HCT116 (cell line): Measurements from ENCODE around the gene TGM6. TPM values are rescaled to one million over a fixed set of nuclear protein-coding genes. Genes with fewer than 3 reads are reported as not detected.

Source experiments
- ATAC-seq: fragments of 200-7000 bp; cut with Tn5 transposase; 2 replicates; pipeline ENCODE4 v1.9.1; 2020; ENCODE audit warnings: mild to moderate bottlenecking, moderate library complexity
- Bru-seq: library from RNA; stranded (reverse); fragments of 400-500 nt; gene quantifications from one replicate; lab custom pipeline; 2021; lab: Mats Ljungman, UMichigan
- BruChase-seq, 2 experiments: library from RNA; stranded (reverse); fragments of 400-500 nt; gene quantifications; one replicate each; lab custom pipeline; 2021; lab: Mats Ljungman, UMichigan
- BruUV-seq: library from RNA; stranded (reverse); fragments of 400-500 nt; replicated peaks from 2 replicates; lab custom pipeline; 2021; lab: Mats Ljungman, UMichigan
- CTCF ChIA-PET: fragments of 300-600 bp; sonication (Branson Sonifier 250); formaldehyde crosslinking; loops from one replicate; lab custom pipeline; 2021; ENCODE audit warnings: antibody characterized with exemption; lab: Charles Lee
- POLR2A ChIA-PET: fragments of 300-600, 350-600 bp; sonication (Branson Sonifier 250); formaldehyde crosslinking; loops from one replicate; lab custom pipeline; 2021; ENCODE audit warnings: antibody characterized with exemption; lab: Charles Lee
- RAD21 ChIA-PET, 2 experiments: fragments of 300-600 bp; sonication (Branson Sonifier 250); formaldehyde crosslinking; loops; one replicate each; lab custom pipeline; 2023; ENCODE audit warnings: low total read pairs in 2 of 2; ENCODE audit not compliant: uncharacterized antibody in 2 of 2, unreplicated experiment in 2 of 2, low non-redundant PET in 1 of 2; lab: Charles Lee
- DNase-seq: peaks from one replicate; pipeline ENCODE4 v3.0.0-alpha.2; 2010; ENCODE audit warnings: low read depth, low spot score
- H2AFZ ChIP-seq: fragments of 200-600 bp; shearing (Covaris generic), sonication (generic); 2 replicates; pipeline ENCODE4 v1.6.1; 2017; ENCODE audit warnings: low read depth, mixed run types, mixed read lengths, antibody characterized with exemption, low read length; ENCODE audit not compliant: poor library complexity, severe bottlenecking
- H3K27ac ChIP-seq: 2 replicates; pipeline ENCODE4 v1.5.1; 2012; ENCODE audit warnings: low read depth, low read length
- H3K27me3 ChIP-seq: fragments of 200-600 bp; sonication (generic); 2 replicates; pipeline ENCODE4 v1.6.1; 2016; ENCODE audit warnings: mixed run types, low read length, mixed read lengths; ENCODE audit not compliant: insufficient read depth
- H3K36me3 ChIP-seq, 2 experiments: fragments of 200-500 bp in 1 of 2; fragments of 200-600 bp in 1 of 2; sonication (Bioruptor generic) in 1 of 2; sonication (generic) in 1 of 2; 2 replicates each; pipeline versions ENCODE4 v1.5.1 to v1.6.1; 2014 to 2016; ENCODE audit warnings: low read length in 2 of 2, inconsistent platforms in 1 of 2, mixed read lengths in 1 of 2, mixed run types in 1 of 2; ENCODE audit not compliant: insufficient read depth in 2 of 2, control insufficient read depth in 1 of 2
- H3K4me1 ChIP-seq, 2 experiments: fragments of 200-600 bp in 1 of 2; sonication (generic) in 1 of 2; 2 replicates each; pipeline versions ENCODE4 v1.5.1 to v1.6.1; 2012 to 2017; ENCODE audit warnings: low read length in 2 of 2, inconsistent platforms in 1 of 2, mild to moderate bottlenecking in 1 of 2, mixed read lengths in 1 of 2, mixed run types in 1 of 2, moderate library complexity in 1 of 2; ENCODE audit not compliant: insufficient read depth in 2 of 2, control insufficient read depth in 1 of 2
- H3K4me2 ChIP-seq: fragments of 200-600 bp; sonication (generic); 2 replicates; pipeline ENCODE4 v1.6.1; 2017; ENCODE audit warnings: mixed run types, low read length, mixed read lengths
- H3K4me3 ChIP-seq, 2 experiments: fragments of 200-600 bp in 1 of 2; sonication (generic) in 1 of 2; replicated peaks in 1 of 2; 2 replicates each; pipeline ENCODE4 v1.5.1; 2011 to 2016; ENCODE audit warnings: low read length in 2 of 2, control low read depth in 1 of 2, low read depth in 1 of 2, mild to moderate bottlenecking in 1 of 2, mixed read lengths in 1 of 2, mixed run types in 1 of 2
- H3K79me2 ChIP-seq: fragments of 200-600 bp; sonication (generic); 2 replicates; pipeline ENCODE4 v1.6.1; 2017; ENCODE audit warnings: mild to moderate bottlenecking, mixed run types, low read length, moderate library complexity, mixed read lengths; ENCODE audit not compliant: insufficient read depth
- H3K9ac ChIP-seq: fragments of 200-600 bp; sonication (generic); 2 replicates; pipeline ENCODE4 v1.6.1; 2016; ENCODE audit warnings: low read length, mixed read lengths
- H3K9me2 ChIP-seq: fragments of 200-600 bp; sonication (generic), shearing (Covaris generic); 2 replicates; pipeline ENCODE4 v1.6.1; 2017; ENCODE audit warnings: mixed run types, mild to moderate bottlenecking, moderate library complexity; ENCODE audit not compliant: insufficient read depth
- H3K9me3 ChIP-seq, 2 experiments: fragments of 200-500 bp in 1 of 2; fragments of 200-600 bp in 1 of 2; sonication (Bioruptor generic) in 1 of 2; sonication (generic) in 1 of 2; 2 replicates each; pipeline ENCODE4 v1.6.1; 2014 to 2017; ENCODE audit warnings: low read length in 2 of 2, mixed read lengths in 2 of 2, inconsistent platforms in 1 of 2, low read depth in 1 of 2, mild to moderate bottlenecking in 1 of 2, mixed run types in 1 of 2, moderate library complexity in 1 of 2; ENCODE audit not compliant: control insufficient read depth in 1 of 2, insufficient read depth in 1 of 2
- H4K20me1 ChIP-seq: fragments of 200-600 bp; sonication (generic), shearing (Covaris generic); 2 replicates; pipeline ENCODE4 v1.6.1; 2017; ENCODE audit warnings: mixed run types, mild to moderate bottlenecking, moderate library complexity; ENCODE audit not compliant: insufficient read depth
- CTCF ChIP-seq, 3 experiments: fragments of 200-600 bp in 1 of 3; sonication (generic) in 1 of 3; IDR thresholded peaks in 2 of 3; conservative IDR thresholded peaks in 1 of 3; 2 replicates each; pipeline ENCODE4 v1.5.1; 2012 to 2017; ENCODE audit warnings: low read depth in 2 of 3, low read length in 2 of 3, antibody characterized with exemption in 1 of 3, borderline replicate concordance in 1 of 3, control low read depth in 1 of 3, mild to moderate bottlenecking in 1 of 3, mixed read lengths in 1 of 3, mixed run types in 1 of 3, moderate library complexity in 1 of 3; ENCODE audit not compliant: insufficient read depth in 1 of 3
- EZH2 ChIP-seq: fragments of 200-600 bp; sonication (generic); IDR thresholded peaks from 2 replicates; pipeline ENCODE4 v1.6.1; 2017; ENCODE audit warnings: antibody characterized with exemption, mixed run types
- EZH2phosphoT487 ChIP-seq: fragments of 200-600 bp; IDR thresholded peaks from 2 replicates; pipeline ENCODE4 v1.6.1; 2018; ENCODE audit warnings: antibody characterized with exemption, borderline replicate concordance
- FOSL1 ChIP-seq: IDR thresholded peaks from 2 replicates; pipeline ENCODE4 v1.6.1; 2012; ENCODE audit warnings: low read depth
- MAX ChIP-seq: IDR thresholded peaks from 2 replicates; pipeline ENCODE4 v1.6.1; 2012
- POLR2A ChIP-seq: IDR thresholded peaks from 2 replicates; pipeline ENCODE4 v1.7.0; 2011; ENCODE audit warnings: borderline replicate concordance; ENCODE audit not compliant: insufficient read depth, insufficient read length; ENCODE audit errors: extremely low read depth
- POLR2AphosphoS5 ChIP-seq: IDR thresholded peaks from 2 replicates; pipeline ENCODE4 v1.6.1; 2011; ENCODE audit warnings: mild to moderate bottlenecking, low read depth, low read length, moderate library complexity
- SIN3A ChIP-seq: IDR thresholded peaks from 2 replicates; pipeline ENCODE4 v1.6.1; 2012; ENCODE audit warnings: low read depth
- SP1 ChIP-seq: IDR thresholded peaks from 2 replicates; pipeline ENCODE4 v1.6.1; 2012; ENCODE audit warnings: low read depth
- SRF ChIP-seq: IDR thresholded peaks from 2 replicates; pipeline ENCODE4 v1.6.1; 2012; ENCODE audit warnings: low read depth
- YY1 ChIP-seq: IDR thresholded peaks from 2 replicates; pipeline ENCODE4 v1.6.1; 2011; ENCODE audit warnings: low read length, low read depth, moderate library complexity, mild to moderate bottlenecking; ENCODE audit not compliant: insufficient replicate concordance; ENCODE audit errors: extremely low read depth
- ZBTB33 ChIP-seq: IDR thresholded peaks from 2 replicates; pipeline ENCODE4 v1.6.1; 2011; ENCODE audit warnings: mild to moderate bottlenecking, low read length, moderate library complexity; ENCODE audit not compliant: insufficient replicate concordance; ENCODE audit errors: extremely low read depth
- ZFX ChIP-seq: fragments of 450-650 bp; IDR thresholded peaks from 2 replicates; pipeline ENCODE4 v1.6.1; 2017
- intact Hi-C: fragments of 100-400 bp; cut with micrococcal nuclease; formaldehyde crosslinking; loops from 2 replicates; pipeline ENCODE4 v1.10.0; 2022
- long read RNA-seq: library from polyadenylated mRNA; unstranded; transcript quantifications from one replicate; pipeline ENCODE4 v2.0.0, GENCODE V29; 2021; ENCODE audit not compliant: unreplicated experiment
- polyA plus RNA-seq: library from polyadenylated mRNA; unstranded; fragments of >200 nt; gene quantifications from 2 replicates; pipeline ENCODE4 v1.2.1, GENCODE V29; 2012; ENCODE audit warnings: missing spikeins
- total RNA-seq: library from RNA; stranded (reverse); gene quantifications from one replicate; pipeline ENCODE4 v1.2.1, GENCODE V29; 2021; ENCODE audit not compliant: unreplicated experiment
- TF ChIP-seq, protein P1 (sequence below): IDR thresholded peaks from 2 replicates; pipeline ENCODE4 v1.6.1; 2012

TGM6 gene
- total RNA-seq: not detected
- polyA plus RNA-seq: not detected in 2 replicates
- Bru-seq, nascent RNA: percentile 2 among the genes with signal in this experiment
- not detected for BruChase-seq, experiment 1, labeled RNA remaining after a 6-hour chase
- not detected for BruChase-seq, experiment 2, labeled RNA remaining after a 2-hour chase
- long read RNA-seq: 0 reads

- Histone ChIP-seq H4K20me1 (no peaks in the 10 kb centered on the region; the same call in 1 of the 2 replicates), H3K9ac (no peak within 1 kb of the TSS), H3K27me3 (no peaks in the 10 kb centered on the region), H3K9me3 (no peaks in the 10 kb centered on the region), H3K9me2 (no peaks in the 10 kb centered on the region), H3K4me1 (no peaks in the 10 kb centered on the region), H3K4me3 (no peak within 1 kb of the TSS), H3K4me2 (no peak within 1 kb of the TSS), H2AFZ (no peak within 1 kb of the TSS), H3K36me3 (no peaks in the 10 kb centered on the region), H3K79me2 (no peaks in the 10 kb centered on the region), H3K27ac (no peak within 1 kb of the TSS)
- TF ChIP-seq ZFX (no peak), FOSL1 (no peak), POLR2A (no peak), SIN3A (no peak)
- TF ChIP-seq, protein P1, sequence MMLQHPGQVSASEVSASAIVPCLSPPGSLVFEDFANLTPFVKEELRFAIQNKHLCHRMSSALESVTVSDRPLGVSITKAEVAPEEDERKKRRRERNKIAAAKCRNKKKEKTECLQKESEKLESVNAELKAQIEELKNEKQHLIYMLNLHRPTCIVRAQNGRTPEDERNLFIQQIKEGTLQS: no peak
- RAD21 ChIA-PET: no interaction called here
- CTCF ChIA-PET: no interaction called here
- intact Hi-C loops: no loop called here
- no TSS peak for BruUV-seq
- DNase-seq: no peak
- POLR2A ChIA-PET: no interaction called here
- no peak for ATAC-seq
These were observed at the start of gene TGM6 for GRCh38 chr20:2380601-2381000. TSS of gene TGM6 (plus strand) at chr20:2380901. CDS start at chr20:2380969, 68 bp downstream.

DNA sequence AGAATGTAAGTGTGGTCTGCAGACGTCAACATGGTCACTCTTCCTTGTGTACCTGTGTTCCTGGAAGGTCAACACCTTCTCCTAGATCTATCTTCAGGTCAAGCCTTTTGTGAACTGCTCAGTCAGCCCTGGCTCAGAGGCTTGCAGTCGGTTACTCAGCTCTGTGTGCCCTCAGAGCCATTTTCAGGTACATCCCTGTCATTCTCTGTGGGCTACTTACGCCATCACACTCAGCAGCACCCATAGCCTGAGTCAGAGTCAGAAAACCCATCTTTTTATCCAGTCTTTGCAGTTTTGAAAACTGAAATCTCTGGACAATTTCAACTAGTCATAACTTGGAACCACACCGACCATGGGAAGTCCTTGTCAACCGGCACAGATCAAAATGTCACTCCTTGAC, 49.6 kb upstream of the TGM6 start:
- ATAC-seq (no peak), DNase-seq (no peak)
- H3K79me2 ChIP-seq: no peaks in the 10 kb centered on the region
- ChIA-PET CTCF (no interaction called here), POLR2A (no interaction called here), RAD21 (no interaction called here)
- BruUV-seq: no TSS peak
- peaks cover 6% of the 10 kb centered on the region; the same call in 1 of the 2 replicates for H3K27me3 ChIP-seq
- intact Hi-C loops: no loop called here
- H3K4me1 ChIP-seq: no peaks in the 10 kb centered on the region
- H3K27ac ChIP-seq: no peak overlapping the region
- TF ChIP-seq YY1 (no peak), SP1 (no peak), MAX (no peak), CTCF (IDR thresholded peaks at IDR 0.05 in 2 of 3, conservative IDR thresholded peaks at IDR 0.05 in 1 of 3; ENCODE audit: borderline replicate concordance in 1 of 3, insufficient read depth in 1 of 3, low read depth in 2 of 3, low read length in 2 of 3) (no peak), EZH2phosphoT487 (no peak), EZH2 (no peak), SRF (no peak), POLR2A (no peak), ZBTB33 (no peak), POLR2AphosphoS5 (no peak)
- TF ChIP-seq, protein P1: no peak
- no peak overlapping the region for H3K9ac ChIP-seq
- no peak overlapping the region for H3K4me3 ChIP-seq
- H4K20me1 ChIP-seq: no peaks in the 10 kb centered on the region
- H3K36me3 ChIP-seq: no peaks in the 10 kb centered on the region
- no peaks in the 10 kb centered on the region for H3K9me3 ChIP-seq
- no peak overlapping the region for H3K4me2 ChIP-seq
- H3K9me2 ChIP-seq: no peaks in the 10 kb centered on the region
- no peak overlapping the region for H2AFZ ChIP-seq
